Left lung (tissue), 10 donors: ENCODE results near the gene REL. TPM values are rescaled to one million over a fixed set of nuclear protein-coding genes. Genes with fewer than 3 reads are reported as not detected.

Experiments
- ATAC-seq: fragments of 200-7000 bp; cut with Tn5 transposase; one replicate; pipeline ENCODE4 v1.9.1; 2020; ENCODE audit warnings: moderate library complexity
- DNase-seq, 4 donors: peaks; one replicate each; pipeline ENCODE4 v3.0.0-alpha.2; 2013 to 2020
- H3K27ac ChIP-seq, 2 donors: fragments of 200-600 bp; sonication (generic) in 1 of 2; one replicate each; pipeline versions ENCODE4 v1.5.0 to v1.8.0; 2020 to 2021
- H3K27me3 ChIP-seq, 2 donors: fragments of 200-600 bp; sonication (generic) in 1 of 2; one replicate each; pipeline versions ENCODE4 v1.5.0 to v1.8.0; 2020 to 2021
- H3K36me3 ChIP-seq, 2 donors: fragments of 200-600 bp; sonication (generic) in 1 of 2; one replicate each; pipeline versions ENCODE4 v1.5.0 to v1.8.0; 2020 to 2021
- H3K4me1 ChIP-seq, 2 donors: fragments of 200-600 bp; one replicate each; pipeline ENCODE4 v1.8.0; 2021
- H3K4me3 ChIP-seq, 2 donors: fragments of 200-600 bp; sonication (generic) in 1 of 2; one replicate each; pipeline versions ENCODE4 v1.5.0 to v1.8.0; 2020 to 2021; ENCODE audit warnings: mild to moderate bottlenecking in 1 of 2
- H3K9me3 ChIP-seq, 2 donors: fragments of 200-600 bp; sonication (generic) in 1 of 2; one replicate each; pipeline versions ENCODE4 v1.5.0 to v1.8.0; 2020 to 2021
- CTCF ChIP-seq, 2 donors: fragments of 200-600 bp; sonication (generic) in 1 of 2; IDR thresholded peaks; one replicate each; pipeline versions ENCODE4 v1.5.0 to v1.8.0; 2021; ENCODE audit warnings: antibody characterized with exemption in 2 of 2
- intact Hi-C, 2 donors: fragments of 100-400 bp; cut with DNase I; formaldehyde crosslinking; loops; one replicate each; pipeline versions ENCODE4 v1.11.2 to v1.14.2; 2022
- polyA plus RNA-seq, 6 donors: library from polyadenylated mRNA; unstranded; fragments of 120-200 nt; gene quantifications; one replicate each; pipeline ENCODE4 v1.2.1, GENCODE V29; 2013; ENCODE audit not compliant: insufficient read length in 6 of 6
- total RNA-seq, 2 donors: library from RNA; stranded (reverse); fragmentation: NEBNext Ultra II Directional; extraction: Animal tissue kit (Norgen Biotek cat#: 25700); gene quantifications; one replicate each; pipeline ENCODE4 v1.2.1, GENCODE V29; 2021
- donor health status: DM: no; HTN: yes; CAD: no.
- donor health status: DM: no; HTN: no; CAD: no.

REL gene
- total and polyA plus RNA-seq, 8 donors: 10.0 to 31.8 (median 11.9) TPM

- no peak for TF ChIP-seq CTCF (IDR thresholded peaks at IDR 0.05)
- Histone ChIP-seq H3K36me3 (peaks cover 0 to 10% of the 10 kb centered on the region in 2 donors), H3K27me3 (no peaks in the 10 kb centered on the region), H3K4me3 (no peak overlapping the region), H3K27ac (no peak overlapping the region), H3K9me3 (no peaks in the 10 kb centered on the region), H3K4me1 (no peaks in the 10 kb centered on the region)
- intact Hi-C loops: no loop called here
- DNase-seq (no peak), ATAC-seq (no peak)
Measured at GRCh38 chr2:60945341-60945740, 64.0 kb downstream of the REL start.

DNA sequence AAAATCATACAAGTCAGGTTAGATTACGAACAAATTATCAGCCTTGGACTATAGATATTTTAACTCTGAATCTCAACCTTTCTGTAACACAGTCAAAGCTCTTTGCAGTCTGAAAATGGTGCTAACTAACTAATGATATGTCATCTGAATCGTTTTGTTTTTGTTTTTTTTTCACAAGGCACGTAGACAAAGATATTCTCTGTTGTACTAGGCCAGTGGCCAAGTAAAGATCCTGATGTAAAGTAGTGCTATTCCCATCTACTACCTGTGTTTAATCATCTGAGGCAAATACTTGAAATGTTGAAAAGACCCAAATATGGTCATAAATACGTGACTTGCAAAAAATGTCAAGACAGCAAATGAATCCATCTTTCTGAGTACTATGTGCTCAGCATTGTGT is 65.7 kb downstream of the REL start:
- ATAC-seq: no peak
- H3K9me3 ChIP-seq: no peaks in the 10 kb centered on the region
- TF ChIP-seq CTCF (IDR thresholded peaks at IDR 0.05): no peak

DNA sequence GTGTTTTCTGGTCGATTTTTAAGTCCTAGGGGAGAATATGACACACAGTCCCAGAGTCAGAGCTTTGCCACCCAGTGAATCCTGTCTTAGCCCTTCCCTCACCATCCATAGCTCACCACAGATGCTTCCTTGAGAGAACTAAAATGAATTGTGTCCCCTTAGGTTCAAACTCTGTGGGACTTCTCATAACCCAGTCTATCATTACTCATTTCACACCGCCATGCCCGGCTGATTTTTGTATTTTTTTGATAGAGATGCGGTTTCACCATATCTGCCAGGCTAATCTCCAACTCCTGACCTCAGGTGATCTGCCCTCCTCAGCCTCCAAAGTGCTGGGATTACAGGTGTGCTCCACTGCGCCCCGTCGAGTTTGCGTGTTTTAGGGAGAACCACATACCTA is 66.8 kb downstream of the REL start:
- DNase-seq (no peak), ATAC-seq (no peak)
- TF ChIP-seq CTCF (IDR thresholded peaks at IDR 0.05): no peak
- H3K27ac ChIP-seq: no peak overlapping the region
- intact Hi-C loops: no loop called here
- peaks cover 0 to 25% of the 10 kb centered on the region in 2 donors for H3K36me3 ChIP-seq
- no peaks in the 10 kb centered on the region for H3K4me1 ChIP-seq
- no peaks in the 10 kb centered on the region for H3K9me3 ChIP-seq
- no peak overlapping the region for H3K4me3 ChIP-seq
- no peaks in the 10 kb centered on the region for H3K27me3 ChIP-seq

More for the DNA sequence above, 65.7 kb downstream of the REL start:
- intact Hi-C loops: no loop called here
- DNase-seq: no peak
- Histone ChIP-seq H3K27ac (no peak overlapping the region), H3K36me3 (peaks cover 0 to 19% of the 10 kb centered on the region in 2 donors), H3K27me3 (no peaks in the 10 kb centered on the region), H3K4me1 (no peaks in the 10 kb centered on the region), H3K4me3 (no peak overlapping the region)

- Histone ChIP-seq H3K27ac (no peak overlapping the region), H3K4me1 (no peaks in the 10 kb centered on the region), H3K36me3 (peaks cover 0 to 29% of the 10 kb centered on the region in 2 donors), H3K9me3 (no peaks in the 10 kb centered on the region), H3K4me3 (no peak overlapping the region), H3K27me3 (no peaks in the 10 kb centered on the region)
- TF ChIP-seq CTCF (IDR thresholded peaks at IDR 0.05): no peak
- intact Hi-C loops: no loop called here
- DNase-seq (no peak), ATAC-seq (no peak)
Measured at GRCh38 chr2:60948926-60949579, 67.7 kb downstream of the REL start.

DNA sequence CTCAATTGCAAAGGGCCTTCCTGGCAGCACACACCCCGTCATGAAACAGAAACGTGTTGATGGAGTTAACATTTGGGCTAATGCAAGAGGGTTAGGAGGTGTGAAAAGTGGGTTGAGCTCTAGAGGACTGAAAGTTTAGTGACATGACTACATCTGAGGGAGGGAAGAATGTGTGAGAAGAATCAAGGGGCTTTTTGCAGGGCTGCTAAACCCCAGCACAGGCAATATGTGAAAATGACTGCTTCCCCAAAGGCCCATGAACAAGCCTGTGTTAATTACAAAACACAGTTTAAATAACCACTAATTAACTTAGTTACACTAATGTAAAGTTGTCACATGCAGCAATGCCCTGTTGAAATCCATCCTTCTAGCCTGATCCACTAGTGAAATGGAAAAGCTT is 72.8 kb downstream of the REL start:
- H3K27me3 ChIP-seq: no peaks in the 10 kb centered on the region
- H3K4me1 ChIP-seq: no peaks in the 10 kb centered on the region
- intact Hi-C loops: no loop called here
- DNase-seq (no peak), ATAC-seq (no peak)
- peaks cover 0 to 26% of the 10 kb centered on the region in 2 donors for H3K36me3 ChIP-seq
- TF ChIP-seq CTCF (IDR thresholded peaks at IDR 0.05): no peak
- peak overlapping the region in 1 of 2 donors; percentile 23 for H3K27ac ChIP-seq
- no peaks in the 10 kb centered on the region for H3K9me3 ChIP-seq
- H3K4me3 ChIP-seq: no peak overlapping the region
